HG02840 (cell line): Measurements from ENCODE around the gene PIGM.

ENCODE experiments used
- ATAC-seq: cut with Tn5 transposase; IDR thresholded peaks from one replicate; pipeline ENCODE4 v1.9.1; 2021; ENCODE audit warnings: mild to moderate bottlenecking, moderate library complexity, moderate number of reproducible peaks; ENCODE audit not compliant: unreplicated experiment, low FRiP score

The PIGM gene

DNA sequence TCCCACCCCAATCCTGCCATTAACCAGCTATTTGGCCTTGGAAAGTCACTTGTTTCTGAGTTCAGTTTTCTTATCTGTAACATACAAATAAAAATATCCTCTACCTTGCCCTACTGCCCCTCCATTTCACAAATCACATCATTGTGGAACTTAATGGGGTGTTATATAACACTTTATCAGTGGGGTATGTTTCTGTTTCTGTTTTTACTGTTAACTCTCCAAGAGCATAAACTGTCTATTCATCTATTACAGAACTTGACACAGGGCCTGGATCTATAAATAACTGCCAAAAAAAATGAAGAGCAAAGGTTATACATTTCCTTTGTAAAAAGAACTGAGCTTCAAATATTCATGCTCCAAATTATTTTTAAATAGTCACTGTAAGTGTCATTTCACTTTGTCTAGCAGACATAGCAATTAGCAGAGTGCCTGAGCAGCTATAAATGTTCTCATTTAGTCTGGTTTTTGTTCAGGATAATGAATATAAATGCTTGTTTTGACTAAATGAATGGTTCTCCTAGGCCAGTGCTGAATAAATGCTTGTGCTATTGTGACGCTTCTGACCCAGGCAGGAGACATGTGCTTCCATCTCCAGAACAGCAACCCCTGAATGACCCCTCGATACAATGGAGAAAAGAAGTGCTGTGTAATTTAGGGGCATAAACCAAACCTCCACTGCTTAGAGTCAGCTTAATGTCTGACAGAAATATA is 7.4 kb downstream of the PIGM start:
- no peak for ATAC-seq

DNA sequence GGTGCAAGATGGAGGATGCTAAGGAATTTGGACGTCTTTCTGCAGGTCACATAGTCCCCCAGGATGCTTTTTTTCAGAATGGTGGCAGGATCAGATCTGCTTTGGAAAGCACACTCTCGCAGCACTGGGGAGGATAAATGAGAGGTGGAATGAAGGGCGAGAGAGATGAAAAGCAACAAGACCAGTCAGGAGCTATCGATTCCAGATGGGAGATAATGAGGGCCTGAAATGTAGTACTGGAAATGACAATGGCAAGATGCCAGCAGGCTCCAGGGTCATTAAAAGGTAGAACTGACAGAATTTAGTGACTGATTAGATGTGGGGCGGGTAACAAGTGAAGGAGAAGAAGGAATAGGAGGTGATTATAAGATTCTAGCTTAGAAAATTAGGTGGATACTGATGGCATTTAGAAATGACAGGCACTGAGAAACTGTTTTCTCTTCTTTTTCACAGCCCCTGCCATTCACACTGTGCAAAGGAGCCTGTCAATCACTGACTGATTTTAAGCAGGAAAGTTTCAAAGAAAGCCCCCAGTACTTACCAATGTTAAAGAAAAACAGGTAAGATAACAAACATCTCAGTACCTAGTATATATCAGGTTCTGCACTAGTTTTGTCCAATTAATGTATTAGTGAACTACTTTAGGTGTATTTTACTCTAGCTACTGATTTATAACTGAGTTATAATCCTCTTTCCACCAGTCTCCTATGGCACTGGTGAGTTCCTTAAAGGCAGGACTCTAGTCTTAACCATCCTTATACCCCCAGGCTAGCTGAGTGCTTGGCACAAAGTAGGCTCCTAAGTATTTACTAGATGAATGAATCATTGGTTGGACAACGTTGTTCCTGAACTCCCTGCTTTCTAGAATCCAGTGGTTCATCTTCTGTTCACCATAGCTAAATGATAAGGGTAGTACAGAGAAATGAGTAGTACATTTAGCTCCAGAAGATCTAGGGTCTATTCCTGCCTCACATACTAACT is 9.2 kb downstream of the PIGM start:
- ATAC-seq = no peak

- ATAC-seq = no peak
These were observed 10.3 kb downstream of the PIGM start for GRCh38 chr1:160021376-160022074.

GRCh38 chr1:160020196-160020595 is 11.6 kb downstream of the PIGM start:
- ATAC-seq = no peak

GRCh38 chr1:160018900-160019299 is 12.9 kb downstream of the PIGM start:
- no peak for ATAC-seq

GRCh38 chr1:160018347-160018746 is 13.4 kb downstream of the PIGM start:
- no peak for ATAC-seq

GRCh38 chr1:160017592-160017991 is 14.2 kb downstream of the PIGM start:
- no peak for ATAC-seq

- no peak for ATAC-seq
These were observed 20.0 kb downstream of the PIGM start for GRCh38 chr1:160011781-160012180.

GRCh38 chr1:160009801-160010200 is 22.0 kb downstream of the PIGM start:
- ATAC-seq = no peak

DNA sequence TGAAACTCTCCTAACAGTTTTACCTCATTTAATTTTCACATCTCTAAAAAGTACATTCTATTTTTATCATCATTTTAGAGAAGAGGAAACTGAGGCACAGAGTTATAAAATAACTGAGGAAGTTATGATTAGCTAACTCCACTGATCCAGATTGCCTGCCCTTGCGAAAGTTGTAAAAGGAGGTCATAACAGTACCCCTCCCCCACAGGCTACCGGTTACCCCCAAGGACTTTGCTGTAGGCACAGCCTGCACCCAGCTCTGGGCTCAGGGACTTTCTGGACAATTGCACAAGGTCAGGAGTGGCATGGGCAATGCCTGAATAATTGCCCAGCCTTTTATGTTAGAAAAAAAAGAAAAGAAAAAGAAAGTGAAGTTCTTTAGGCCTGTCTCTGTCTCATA is 22.7 kb downstream of the PIGM start:
- no peak for ATAC-seq

- ATAC-seq = no peak
These were observed 24.1 kb downstream of the PIGM start for GRCh38 chr1:160007577-160008200.

- ATAC-seq = peak; percentile 62
These were observed 25.4 kb downstream of the PIGM start for GRCh38 chr1:160006312-160006940.

- ATAC-seq = no peak
These were observed 26.7 kb downstream of the PIGM start for GRCh38 chr1:160005070-160005469.

DNA sequence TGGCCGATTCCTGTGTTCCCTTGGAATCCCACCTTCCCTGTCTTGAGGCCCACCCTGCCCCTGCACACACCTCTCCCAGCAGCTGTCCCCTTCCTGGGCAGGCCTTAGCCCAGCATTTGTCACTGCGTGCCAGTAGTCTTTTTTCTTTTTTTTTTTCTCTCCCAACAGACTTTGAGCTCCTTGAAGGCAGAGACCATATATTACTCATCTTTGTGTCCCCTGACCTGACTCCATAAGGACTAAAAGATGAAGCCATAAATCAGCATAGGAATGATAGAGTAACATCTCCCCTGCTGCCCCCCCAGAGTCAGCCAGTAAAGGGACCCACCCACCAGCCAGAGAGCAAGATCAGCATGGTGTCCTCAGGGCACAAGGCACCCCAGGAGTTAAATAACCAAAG is 27.4 kb downstream of the PIGM start:
- ATAC-seq = no peak

DNA sequence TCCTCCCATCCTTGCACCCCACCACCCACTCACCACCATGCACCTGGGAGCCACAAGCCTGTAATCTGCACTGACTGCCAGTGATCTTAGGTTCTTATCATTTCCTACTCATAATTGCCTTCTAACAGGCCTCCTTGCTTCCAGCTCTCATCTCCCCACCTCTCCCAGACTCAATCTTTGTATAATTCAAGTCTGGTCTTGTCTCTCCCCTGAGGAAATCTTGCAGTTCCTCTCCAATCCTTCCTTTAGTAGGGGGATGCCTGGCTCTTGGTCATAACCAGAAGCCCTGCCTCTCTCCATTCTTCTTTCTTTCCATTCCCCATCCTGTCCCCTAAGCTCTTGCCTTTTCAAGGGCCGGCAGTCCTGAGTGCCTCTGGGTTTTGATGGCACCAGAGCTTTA is 27.8 kb downstream of the PIGM start:
- ATAC-seq = no peak

- ATAC-seq = no peak
These were observed 30.4 kb downstream of the PIGM start for GRCh38 chr1:160001440-160001839.

- no peak for ATAC-seq
These were observed 32.6 kb downstream of the PIGM start for GRCh38 chr1:159999204-159999603.

GRCh38 chr1:159996653-159997052 is 35.1 kb downstream of the PIGM start:
- no peak for ATAC-seq

DNA sequence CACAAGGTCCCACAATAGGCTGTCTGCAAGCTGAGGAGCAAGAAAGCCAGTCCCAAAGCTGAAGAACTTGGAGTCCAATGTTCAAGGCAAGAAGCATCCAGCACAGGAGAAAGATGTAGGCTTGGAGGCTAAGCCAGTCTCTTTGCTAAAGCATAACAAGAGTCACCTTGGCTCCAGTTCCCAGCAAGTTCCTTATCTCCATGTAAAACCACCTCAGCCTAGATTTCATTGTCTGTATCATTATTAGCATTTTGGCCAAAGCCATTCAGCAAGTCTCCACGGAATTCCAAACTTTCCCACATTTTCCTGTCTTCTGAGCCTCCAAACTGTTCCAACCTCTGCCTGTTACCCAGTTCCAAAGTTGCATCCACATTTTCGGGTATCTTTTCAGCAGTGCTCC is 36.9 kb downstream of the PIGM start:
- ATAC-seq = no peak

DNA sequence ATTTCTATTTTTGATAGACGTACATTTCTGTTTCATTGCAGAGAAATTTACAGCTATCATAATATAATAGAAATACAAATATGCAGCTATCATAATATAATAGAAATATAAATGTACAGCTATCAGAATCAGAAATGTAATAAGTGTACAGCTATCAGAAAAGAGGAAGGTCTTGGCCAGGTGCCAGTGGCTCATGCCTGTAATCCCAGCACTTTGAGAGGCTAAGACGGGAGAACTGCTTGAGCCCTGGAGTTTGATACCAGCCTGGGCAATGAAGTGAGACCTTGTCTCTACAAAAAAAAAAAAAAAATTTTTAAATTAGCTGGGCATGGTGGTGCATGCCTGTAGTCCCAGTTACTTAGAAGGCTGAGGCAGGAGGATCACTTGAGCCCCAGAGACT is 37.9 kb downstream of the PIGM start:
- no peak for ATAC-seq
